A673 (cell line): ENCODE data around the gene NMNAT3. TPM values are rescaled to one million over a fixed set of nuclear protein-coding genes. Genes with fewer than 3 reads are reported as not detected.

Experiments used
- BruUV-seq: library from RNA; stranded (reverse); fragments of 400-500 nt; replicated peaks from 2 replicates; lab custom pipeline; 2021; lab: Mats Ljungman, UMichigan
- CTCF ChIA-PET: fragments of 300-600 bp; sonication (Branson Sonifier 250); formaldehyde crosslinking; loops from one replicate; lab custom pipeline; 2022; ENCODE audit warnings: antibody characterized with exemption; lab: Charles Lee
- POLR2A ChIA-PET: fragments of 300-600 bp; sonication (Branson Sonifier 250); formaldehyde crosslinking; loops from one replicate; lab custom pipeline; 2022; ENCODE audit warnings: antibody characterized with exemption; ENCODE audit not compliant: low non-redundant PET; lab: Charles Lee
- DNase-seq: peaks from one replicate; pipeline ENCODE4 v3.0.0-alpha.2; 2015; ENCODE audit warnings: low spot score
- H3K27ac ChIP-seq: fragments of 200-600 bp; sonication (generic); 2 replicates; pipeline ENCODE4 v1.5.1; 2016; ENCODE audit warnings: mixed run types, low read depth, mild to moderate bottlenecking, mixed read lengths, antibody characterized with exemption, low read length; ENCODE audit not compliant: poor library complexity, severe bottlenecking
- H3K27me3 ChIP-seq: fragments of 200-600 bp; sonication (generic); replicated peaks from 2 replicates; pipeline ENCODE4 v1.6.1; 2017; ENCODE audit warnings: mixed run types, low read depth, mild to moderate bottlenecking, mixed read lengths, antibody characterized with exemption, low read length; ENCODE audit not compliant: insufficient read depth, poor library complexity
- H3K36me3 ChIP-seq: fragments of 200-600 bp; sonication (generic); 2 replicates; pipeline ENCODE4 v1.6.1; 2016; ENCODE audit warnings: mixed run types, mild to moderate bottlenecking, mixed read lengths, antibody characterized with exemption, low read length; ENCODE audit not compliant: insufficient read depth, poor library complexity, severe bottlenecking
- H3K4me1 ChIP-seq: fragments of 200-600 bp; sonication (generic); 2 replicates; pipeline ENCODE4 v1.6.1; 2017; ENCODE audit warnings: mixed run types, mild to moderate bottlenecking, mixed read lengths, antibody characterized with exemption, low read length; ENCODE audit not compliant: insufficient read depth, poor library complexity, severe bottlenecking
- H3K4me3 ChIP-seq: fragments of 200-600 bp; sonication (generic); 2 replicates; pipeline ENCODE4 v1.5.1; 2016; ENCODE audit warnings: low read depth, mixed run types, mild to moderate bottlenecking, mixed read lengths, low read length; ENCODE audit not compliant: poor library complexity, severe bottlenecking
- H3K9me3 ChIP-seq: fragments of 200-600 bp; sonication (generic); 2 replicates; pipeline ENCODE4 v1.6.1; 2016; ENCODE audit warnings: mixed run types, low read depth, mild to moderate bottlenecking, mixed read lengths, antibody characterized with exemption, low read length; ENCODE audit not compliant: poor library complexity, severe bottlenecking
- CTCF ChIP-seq: fragments of 300-800, 200-600 bp; sonication (generic); conservative IDR thresholded peaks from 2 replicates; pipeline ENCODE4 v1.5.1; 2017; ENCODE audit warnings: low read depth, mild to moderate bottlenecking, antibody characterized with exemption, low read length, moderate library complexity, mixed read lengths
- EZH2 ChIP-seq: fragments of 200-600 bp; sonication (generic); IDR thresholded peaks from 2 replicates; pipeline ENCODE4 v1.6.1; 2017; ENCODE audit warnings: borderline replicate concordance, low read depth, mild to moderate bottlenecking, mixed read lengths, antibody characterized with exemption, low read length; ENCODE audit not compliant: poor library complexity, severe bottlenecking
- intact Hi-C: fragments of 100-400 bp; cut with micrococcal nuclease; formaldehyde crosslinking; loops from one replicate; pipeline ENCODE4 v1.10.0; 2022; ENCODE audit not compliant: unreplicated experiment
- total RNA-seq: library from RNA; stranded (reverse); gene quantifications from 2 replicates; pipeline ENCODE4 v1.2.3, GENCODE V29; 2021

Gene NMNAT3
- total RNA-seq, 1 experiment from 2014 or later = 1.9 TPM

GRCh38 chr3:139523166-139523565 lies 154.6 kb downstream of the NMNAT3 start:
- no TSS peak for BruUV-seq
- DNase-seq = no peak
- Histone ChIP-seq H3K27me3 (no peaks in the 10 kb centered on the region), H3K4me3 (no peak overlapping the region), H3K9me3 (no peaks in the 10 kb centered on the region), H3K36me3 (no peaks in the 10 kb centered on the region), H3K27ac (no peak overlapping the region), H3K4me1 (no peaks in the 10 kb centered on the region)
- TF ChIP-seq CTCF (no peak), EZH2 (no peak)
- CTCF ChIA-PET = interaction anchor here (0.9 kb wide), 1 partner anchor 95 kb away, joined by 3 read pairs; no protein-coding TSS in a partner anchor
- intact Hi-C loops = no loop called here
- POLR2A ChIA-PET = interaction anchor here (0.6 kb wide), 1 partner anchor 29 kb away, joined by 3 read pairs; no protein-coding TSS in a partner anchor

- Histone ChIP-seq H3K9me3 (no peaks in the 10 kb centered on the region), H3K27ac (no peak overlapping the region), H3K27me3 (no peaks in the 10 kb centered on the region), H3K4me1 (no peaks in the 10 kb centered on the region), H3K36me3 (no peaks in the 10 kb centered on the region), H3K4me3 (no peak overlapping the region)
- TF ChIP-seq EZH2 = no peak
- TF ChIP-seq CTCF = peak; percentile 58
- ChIA-PET POLR2A (no interaction called here), CTCF (no interaction called here)
- BruUV-seq = no TSS peak
- intact Hi-C loops = no loop called here
- peak; percentile 33 for DNase-seq
Observed at GRCh38 chr3:139522421-139522820, 155.4 kb downstream of the NMNAT3 start.

GRCh38 chr3:139521816-139522215 lies 156.0 kb downstream of the NMNAT3 start:
- intact Hi-C loops = no loop called here
- Histone ChIP-seq H3K4me3 (no peak overlapping the region), H3K4me1 (no peaks in the 10 kb centered on the region), H3K36me3 (no peaks in the 10 kb centered on the region), H3K27ac (no peak overlapping the region), H3K9me3 (no peaks in the 10 kb centered on the region), H3K27me3 (no peaks in the 10 kb centered on the region)
- ChIA-PET POLR2A (no interaction called here), CTCF (no interaction called here)
- no peak for DNase-seq
- no TSS peak for BruUV-seq
- TF ChIP-seq CTCF (no peak), EZH2 (no peak)
